22Rv1 (cell line): Measurements from ENCODE around the gene KAT2A.
"Not testable (repeated sequence)": the region's sequence is repeated elsewhere in the genome, so short reads cannot be mapped to it uniquely, and the experiment has no call there.

Experiments
- H3K27ac ChIP-seq: fragments of 450-650 bp; 2 replicates; pipeline ENCODE4 v1.5.1; 2017
- ZFX ChIP-seq: fragments of 450-650 bp; IDR thresholded peaks from 2 replicates; pipeline ENCODE4 v1.6.1; 2017; ENCODE audit warnings: antibody characterized with exemption, borderline replicate concordance
- TF ChIP-seq, protein P1 (sequence below): fragments of 450-650 bp; IDR thresholded peaks from 2 replicates; pipeline ENCODE4 v1.5.1; 2017; ENCODE audit warnings: mild to moderate bottlenecking

KAT2A gene

DNA sequence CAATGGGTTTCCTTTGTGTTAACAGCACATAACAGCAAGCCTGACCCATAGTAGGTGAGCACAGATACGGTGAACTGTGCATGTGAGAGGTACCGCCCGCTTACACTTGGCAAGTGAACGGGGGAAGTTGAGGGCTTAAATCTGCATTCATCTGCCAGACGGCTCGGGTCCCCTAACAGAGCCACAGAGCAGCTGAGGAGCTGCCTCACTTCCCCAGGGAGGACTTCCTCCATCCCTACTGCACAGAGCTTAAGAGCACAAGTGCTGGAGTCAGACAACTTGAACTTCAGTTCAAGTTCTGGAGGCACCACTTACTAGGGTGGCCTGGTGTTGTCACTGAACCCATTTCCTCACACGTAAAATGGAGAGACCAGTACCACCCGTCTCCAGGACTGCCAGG lies 20.2 kb upstream of the KAT2A start:
- TF ChIP-seq, protein P1, sequence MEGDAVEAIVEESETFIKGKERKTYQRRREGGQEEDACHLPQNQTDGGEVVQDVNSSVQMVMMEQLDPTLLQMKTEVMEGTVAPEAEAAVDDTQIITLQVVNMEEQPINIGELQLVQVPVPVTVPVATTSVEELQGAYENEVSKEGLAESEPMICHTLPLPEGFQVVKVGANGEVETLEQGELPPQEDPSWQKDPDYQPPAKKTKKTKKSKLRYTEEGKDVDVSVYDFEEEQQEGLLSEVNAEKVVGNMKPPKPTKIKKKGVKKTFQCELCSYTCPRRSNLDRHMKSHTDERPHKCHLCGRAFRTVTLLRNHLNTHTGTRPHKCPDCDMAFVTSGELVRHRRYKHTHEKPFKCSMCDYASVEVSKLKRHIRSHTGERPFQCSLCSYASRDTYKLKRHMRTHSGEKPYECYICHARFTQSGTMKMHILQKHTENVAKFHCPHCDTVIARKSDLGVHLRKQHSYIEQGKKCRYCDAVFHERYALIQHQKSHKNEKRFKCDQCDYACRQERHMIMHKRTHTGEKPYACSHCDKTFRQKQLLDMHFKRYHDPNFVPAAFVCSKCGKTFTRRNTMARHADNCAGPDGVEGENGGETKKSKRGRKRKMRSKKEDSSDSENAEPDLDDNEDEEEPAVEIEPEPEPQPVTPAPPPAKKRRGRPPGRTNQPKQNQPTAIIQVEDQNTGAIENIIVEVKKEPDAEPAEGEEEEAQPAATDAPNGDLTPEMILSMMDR = no peak
- no peak for TF ChIP-seq ZFX
- no peak overlapping the region for H3K27ac ChIP-seq

DNA sequence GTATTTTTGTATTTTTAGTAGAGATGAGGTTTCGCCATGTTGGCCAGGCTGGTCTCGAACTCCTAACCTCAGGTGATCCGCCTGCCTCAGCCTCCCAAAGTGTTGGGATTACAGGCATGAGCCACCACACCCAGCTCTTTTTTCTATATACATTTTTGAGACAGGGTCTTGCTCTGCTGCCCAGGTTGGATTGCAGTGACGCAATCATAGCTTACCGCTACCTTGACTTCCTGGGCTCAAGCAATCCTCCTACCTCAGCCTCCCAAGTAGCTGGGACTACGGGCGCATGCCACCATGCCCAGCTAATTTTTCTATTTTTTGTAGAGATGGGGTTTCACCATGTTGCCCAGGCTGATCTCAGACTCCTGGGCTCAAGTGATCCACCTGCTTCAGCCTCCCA lies 19.5 kb upstream of the KAT2A start:
- H3K27ac ChIP-seq = not testable (repeated sequence)

- H3K27ac ChIP-seq = no peak overlapping the region
- TF ChIP-seq, protein P1 = no peak
- TF ChIP-seq ZFX = no peak
These were observed 17.8 kb upstream of the KAT2A start for GRCh38 chr17:42138749-42139492.

DNA sequence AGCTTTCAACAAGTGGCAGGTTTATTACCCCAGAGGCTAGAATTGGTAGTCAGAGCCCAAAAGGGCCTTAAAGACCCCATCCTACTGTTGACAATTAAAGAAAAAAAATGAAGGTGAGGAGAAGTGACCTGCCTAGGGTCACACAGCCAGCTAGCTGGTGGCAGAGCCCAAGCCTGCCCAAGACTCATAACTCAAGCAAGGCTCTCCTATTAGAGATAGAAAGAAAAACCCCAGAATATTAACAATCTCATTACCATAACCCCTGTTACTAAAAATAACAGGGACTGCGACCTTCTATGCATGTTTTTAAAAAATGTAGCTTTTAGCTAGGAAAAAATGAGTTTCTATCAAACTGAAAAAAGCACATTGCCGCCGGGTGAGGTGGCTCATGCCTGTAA lies 15.5 kb upstream of the KAT2A start:
- no peak for TF ChIP-seq ZFX
- TF ChIP-seq, protein P1 = no peak
- peak overlapping the region; percentile 70 for H3K27ac ChIP-seq

GRCh38 chr17:42135664-42136653 lies 14.8 kb upstream of the KAT2A start:
- H3K27ac ChIP-seq = peak overlapping the region; percentile 70
- TF ChIP-seq ZFX = no peak
- TF ChIP-seq, protein P1 = no peak

GRCh38 chr17:42135151-42135550 lies 14.0 kb upstream of the KAT2A start:
- peak overlapping the region; percentile 70 for H3K27ac ChIP-seq
- TF ChIP-seq, protein P1 = no peak
- TF ChIP-seq ZFX = no peak

- no peak for TF ChIP-seq ZFX
- TF ChIP-seq, protein P1 = no peak
- no peak overlapping the region for H3K27ac ChIP-seq
These were observed 12.4 kb upstream of the KAT2A start for GRCh38 chr17:42133461-42134041.
